Erythroblast (primary cell): ENCODE data around the gene PTPRU.

Experiments used
- GATA1 ChIP-seq: IDR thresholded peaks from 2 replicates; pipeline ENCODE4 v1.6.1; 2011; ENCODE audit warnings: low read depth, mild to moderate bottlenecking, control low read depth, low read length, moderate library complexity
- POLR2A ChIP-seq: IDR thresholded peaks from 2 replicates; pipeline ENCODE4 v1.6.1; 2011; ENCODE audit warnings: mild to moderate bottlenecking, low read length

DNA sequence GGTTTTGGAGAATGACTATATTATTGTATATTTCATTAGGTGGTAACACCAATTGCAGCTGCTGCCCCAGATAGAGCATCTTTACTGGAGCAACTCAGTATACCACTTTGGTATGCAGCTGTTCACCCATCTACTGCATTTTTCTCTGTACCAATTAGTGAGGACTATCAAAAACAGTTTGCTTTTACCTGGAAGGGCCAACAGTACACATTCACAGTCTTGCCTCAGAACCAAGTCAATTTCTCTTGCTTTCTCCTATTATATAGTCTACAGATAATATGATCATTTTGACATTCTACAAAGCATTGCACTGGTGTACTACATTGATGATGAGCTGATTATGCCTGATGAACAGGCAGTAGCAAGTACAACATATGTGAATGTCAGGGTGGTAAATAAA lies 99.3 kb downstream of the PTPRU start:
- no peak for TF ChIP-seq POLR2A
- no peak for TF ChIP-seq GATA1
